Measurements from ENCODE around the gene CDK13.

The CDK13 gene

GRCh38 chr7:40008223-40008815, 58.3 kb downstream of the CDK13 start:
- DNase-seq (ENCODE audit: low spot score) = no peak

GRCh38 chr7:40009301-40009700, 59.2 kb downstream of the CDK13 start:
- no peak for DNase-seq (ENCODE audit: low spot score)

- DNase-seq (ENCODE audit: low spot score) = no peak
Measured at GRCh38 chr7:40014376-40014775, 64.3 kb downstream of the CDK13 start.

- DNase-seq (ENCODE audit: low spot score) = no peak
Measured at GRCh38 chr7:40015790-40016296, 65.8 kb downstream of the CDK13 start.

GRCh38 chr7:40019558-40019957, 69.5 kb downstream of the CDK13 start:
- no peak for DNase-seq (ENCODE audit: low spot score)

- DNase-seq (ENCODE audit: low spot score) = no peak
Measured at GRCh38 chr7:40024048-40024447, 74.0 kb downstream of the CDK13 start.

- no peak for DNase-seq (ENCODE audit: low spot score)
Measured at GRCh38 chr7:40024841-40025240, 74.8 kb downstream of the CDK13 start.

GRCh38 chr7:40027545-40027944, 77.5 kb downstream of the CDK13 start:
- no peak for DNase-seq (ENCODE audit: low spot score)

- DNase-seq (ENCODE audit: low spot score) = no peak
Measured at GRCh38 chr7:40033826-40034225, 83.8 kb downstream of the CDK13 start.

GRCh38 chr7:40041456-40041855, 91.4 kb downstream of the CDK13 start:
- no peak for DNase-seq (ENCODE audit: low spot score)

- no peak for DNase-seq (ENCODE audit: low spot score)
Measured at GRCh38 chr7:40043164-40043563, 93.1 kb downstream of the CDK13 start.

GRCh38 chr7:40047661-40048060, 97.6 kb downstream of the CDK13 start:
- DNase-seq (ENCODE audit: low spot score) = no peak

- DNase-seq (ENCODE audit: low spot score) = no peak
Measured at GRCh38 chr7:40057292-40057691, 107.2 kb downstream of the CDK13 start.

- DNase-seq (ENCODE audit: low spot score) = no peak
Measured at GRCh38 chr7:40058026-40058425, 108.0 kb downstream of the CDK13 start.

GRCh38 chr7:40058636-40059035, 108.6 kb downstream of the CDK13 start:
- DNase-seq (ENCODE audit: low spot score) = no peak

GRCh38 chr7:40059057-40059456, 109.0 kb downstream of the CDK13 start:
- DNase-seq (ENCODE audit: low spot score) = no peak

- DNase-seq (ENCODE audit: low spot score) = no peak
Measured at GRCh38 chr7:40072268-40072667, 122.2 kb downstream of the CDK13 start.

GRCh38 chr7:40073239-40073638, 123.2 kb downstream of the CDK13 start:
- DNase-seq (ENCODE audit: low spot score) = no peak

- DNase-seq (ENCODE audit: low spot score) = no peak
Measured at GRCh38 chr7:40077849-40078248, 127.8 kb downstream of the CDK13 start.

- no peak for DNase-seq (ENCODE audit: low spot score)
Measured at GRCh38 chr7:40092182-40092581, 142.1 kb downstream of the CDK13 start.

- DNase-seq (ENCODE audit: low spot score) = no peak
Measured at GRCh38 chr7:40093631-40094350, 143.7 kb downstream of the CDK13 start.

GRCh38 chr7:40095230-40095629, 145.2 kb downstream of the CDK13 start:
- no peak for DNase-seq (ENCODE audit: low spot score)

GRCh38 chr7:40095695-40096327, 145.8 kb downstream of the CDK13 start:
- no peak for DNase-seq (ENCODE audit: low spot score)
